DOHH2 (cell line): Measurements from ENCODE around the gene SARNP.

ENCODE experiments used
- H3F3A ChIP-seq: fragments of 200-600 bp; sonication (generic), shearing (Covaris generic); 2 replicates; pipeline ENCODE4 v1.6.0; 2016; ENCODE audit warnings: antibody characterized with exemption, mild to moderate bottlenecking; ENCODE audit not compliant: control insufficient read depth, insufficient read depth
- H3K27ac ChIP-seq: fragments of 200-600 bp; sonication (generic); 2 replicates; pipeline ENCODE4 v1.5.1; 2014; ENCODE audit warnings: low read depth, mild to moderate bottlenecking, low read length, moderate library complexity
- H3K27me3 ChIP-seq: fragments of 200-600 bp; sonication (generic); 2 replicates; pipeline ENCODE4 v1.6.1; 2014; ENCODE audit warnings: mild to moderate bottlenecking, low read length, mixed read lengths; ENCODE audit not compliant: control insufficient read depth
- H3K36me3 ChIP-seq: fragments of 200-600 bp; sonication (generic); 2 replicates; pipeline ENCODE4 v1.6.1; 2014; ENCODE audit warnings: mild to moderate bottlenecking, low read length, moderate library complexity, mixed read lengths; ENCODE audit not compliant: control insufficient read depth
- H3K4me1 ChIP-seq: fragments of 200-600 bp; sonication (generic); 2 replicates; pipeline ENCODE4 v1.6.1; 2014; ENCODE audit warnings: mild to moderate bottlenecking, low read length, mixed read lengths; ENCODE audit not compliant: control insufficient read depth
- H3K4me2 ChIP-seq: fragments of 200-600 bp; sonication (generic); 2 replicates; pipeline ENCODE4 v1.6.0; 2014; ENCODE audit warnings: mild to moderate bottlenecking, low read length, moderate library complexity
- H3K4me3 ChIP-seq: fragments of 200-600 bp; sonication (generic); 2 replicates; pipeline ENCODE4 v1.5.1; 2014; ENCODE audit warnings: mild to moderate bottlenecking, low read length, mixed read lengths
- H3K79me2 ChIP-seq: fragments of 200-600 bp; sonication (generic); 2 replicates; pipeline ENCODE4 v1.6.1; 2014; ENCODE audit warnings: mild to moderate bottlenecking, low read length, mixed read lengths; ENCODE audit not compliant: control insufficient read depth
- H3K9me2 ChIP-seq: fragments of 200-600 bp; sonication (generic); replicated peaks from 2 replicates; pipeline ENCODE4 v1.6.1; 2014; ENCODE audit warnings: mild to moderate bottlenecking, low read length, mixed read lengths; ENCODE audit not compliant: control insufficient read depth
- H3K9me3 ChIP-seq: fragments of 200-600 bp; sonication (generic); 2 replicates; pipeline ENCODE4 v1.6.1; 2014; ENCODE audit warnings: antibody characterized with exemption, low read length, mixed read lengths; ENCODE audit not compliant: control insufficient read depth, insufficient read depth
- H4K20me1 ChIP-seq: fragments of 200-600 bp; sonication (generic); 2 replicates; pipeline ENCODE4 v1.6.0; 2014; ENCODE audit warnings: low read depth, mild to moderate bottlenecking, antibody characterized with exemption, low read length, moderate library complexity; ENCODE audit not compliant: control insufficient read depth, insufficient read depth
- EZH2phosphoT487 ChIP-seq: fragments of 200-600 bp; sonication (generic); IDR thresholded peaks from 2 replicates; pipeline ENCODE4 v1.6.1; 2017; ENCODE audit warnings: borderline replicate concordance, mild to moderate bottlenecking, antibody characterized with exemption, low read length, moderate library complexity, mixed read lengths
- TF ChIP-seq, protein P1 (sequence below): fragments of 200-600 bp; sonication (generic); IDR thresholded peaks from one replicate; pipeline ENCODE4 v1.5.1; 2014; ENCODE audit warnings: antibody characterized with exemption, mild to moderate bottlenecking, low read depth, low read length; ENCODE audit not compliant: poor library complexity, severe bottlenecking

Gene SARNP

DNA sequence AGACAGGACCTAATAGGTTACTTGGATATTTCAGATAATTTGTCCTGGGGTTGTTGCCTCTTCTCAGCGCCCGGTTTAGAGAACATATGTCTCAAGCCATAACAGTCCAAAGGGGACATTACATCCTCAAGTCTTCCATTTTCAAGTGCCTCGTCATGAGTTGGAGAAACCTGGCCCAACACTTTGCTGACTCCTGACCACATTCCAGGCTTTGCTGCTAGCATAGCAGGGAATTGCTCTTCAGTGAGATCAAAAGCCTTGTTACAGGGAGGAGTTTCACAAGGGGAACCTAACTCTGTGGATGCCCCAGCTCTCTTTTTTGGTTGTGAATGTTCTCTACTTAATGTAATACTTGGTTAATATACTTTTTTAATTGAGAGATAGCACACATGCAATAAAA is 33.4 kb upstream of the SARNP start:
- Histone ChIP-seq H3K4me1 (no peaks in the 10 kb centered on the region), H3K4me3 (no peak overlapping the region), H3K27ac (no peak overlapping the region), H3K36me3 (no peaks in the 10 kb centered on the region), H4K20me1 (no peaks in the 10 kb centered on the region), H3K9me2 (no peaks in the 10 kb centered on the region), H3K4me2 (no peak overlapping the region), H3F3A (no peaks in the 10 kb centered on the region), H3K27me3 (peaks cover 35% of the 10 kb centered on the region), H3K9me3 (no peaks in the 10 kb centered on the region), H3K79me2 (no peaks in the 10 kb centered on the region)
- TF ChIP-seq, protein P1, sequence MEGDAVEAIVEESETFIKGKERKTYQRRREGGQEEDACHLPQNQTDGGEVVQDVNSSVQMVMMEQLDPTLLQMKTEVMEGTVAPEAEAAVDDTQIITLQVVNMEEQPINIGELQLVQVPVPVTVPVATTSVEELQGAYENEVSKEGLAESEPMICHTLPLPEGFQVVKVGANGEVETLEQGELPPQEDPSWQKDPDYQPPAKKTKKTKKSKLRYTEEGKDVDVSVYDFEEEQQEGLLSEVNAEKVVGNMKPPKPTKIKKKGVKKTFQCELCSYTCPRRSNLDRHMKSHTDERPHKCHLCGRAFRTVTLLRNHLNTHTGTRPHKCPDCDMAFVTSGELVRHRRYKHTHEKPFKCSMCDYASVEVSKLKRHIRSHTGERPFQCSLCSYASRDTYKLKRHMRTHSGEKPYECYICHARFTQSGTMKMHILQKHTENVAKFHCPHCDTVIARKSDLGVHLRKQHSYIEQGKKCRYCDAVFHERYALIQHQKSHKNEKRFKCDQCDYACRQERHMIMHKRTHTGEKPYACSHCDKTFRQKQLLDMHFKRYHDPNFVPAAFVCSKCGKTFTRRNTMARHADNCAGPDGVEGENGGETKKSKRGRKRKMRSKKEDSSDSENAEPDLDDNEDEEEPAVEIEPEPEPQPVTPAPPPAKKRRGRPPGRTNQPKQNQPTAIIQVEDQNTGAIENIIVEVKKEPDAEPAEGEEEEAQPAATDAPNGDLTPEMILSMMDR, result no peak
- no peak for TF ChIP-seq EZH2phosphoT487

GRCh38 chr12:55850401-55850800 is 32.9 kb upstream of the SARNP start:
- Histone ChIP-seq H3F3A (no peaks in the 10 kb centered on the region), H3K27me3 (peaks cover 35% of the 10 kb centered on the region), H3K4me3 (no peak overlapping the region), H3K4me2 (no peak overlapping the region), H3K36me3 (no peaks in the 10 kb centered on the region), H3K9me3 (no peaks in the 10 kb centered on the region), H3K4me1 (no peaks in the 10 kb centered on the region), H3K27ac (no peak overlapping the region), H4K20me1 (no peaks in the 10 kb centered on the region), H3K9me2 (no peaks in the 10 kb centered on the region), H3K79me2 (no peaks in the 10 kb centered on the region)
- TF ChIP-seq, protein P1, result no peak
- no peak for TF ChIP-seq EZH2phosphoT487

GRCh38 chr12:55849616-55850343 is 32.3 kb upstream of the SARNP start:
- H3K9me3 ChIP-seq, result no peaks in the 10 kb centered on the region
- no peaks in the 10 kb centered on the region for H3K4me1 ChIP-seq
- TF ChIP-seq, protein P1, result no peak
- no peak for TF ChIP-seq EZH2phosphoT487
- no peak overlapping the region for H3K27ac ChIP-seq
- H3K4me2 ChIP-seq, result no peak overlapping the region
- H3K79me2 ChIP-seq, result no peaks in the 10 kb centered on the region
- no peaks in the 10 kb centered on the region for H4K20me1 ChIP-seq
- H3K27me3 ChIP-seq, result peaks cover 38% of the 10 kb centered on the region
- H3K9me2 ChIP-seq, result no peaks in the 10 kb centered on the region
- no peak overlapping the region for H3K4me3 ChIP-seq
- H3F3A ChIP-seq, result no peaks in the 10 kb centered on the region
- H3K36me3 ChIP-seq, result no peaks in the 10 kb centered on the region
